ENCODE data around the gene HMGB4.

HMGB4 gene

GRCh38 chr1:33849211-33849610 is 14.7 kb upstream of the HMGB4 start:
- DNase-seq = no peak

GRCh38 chr1:33850481-33850880 is 13.4 kb upstream of the HMGB4 start:
- DNase-seq = no peak

GRCh38 chr1:33852711-33853110 is 11.2 kb upstream of the HMGB4 start:
- no peak for DNase-seq

GRCh38 chr1:33853431-33853830 is 10.4 kb upstream of the HMGB4 start:
- no peak for DNase-seq

DNA sequence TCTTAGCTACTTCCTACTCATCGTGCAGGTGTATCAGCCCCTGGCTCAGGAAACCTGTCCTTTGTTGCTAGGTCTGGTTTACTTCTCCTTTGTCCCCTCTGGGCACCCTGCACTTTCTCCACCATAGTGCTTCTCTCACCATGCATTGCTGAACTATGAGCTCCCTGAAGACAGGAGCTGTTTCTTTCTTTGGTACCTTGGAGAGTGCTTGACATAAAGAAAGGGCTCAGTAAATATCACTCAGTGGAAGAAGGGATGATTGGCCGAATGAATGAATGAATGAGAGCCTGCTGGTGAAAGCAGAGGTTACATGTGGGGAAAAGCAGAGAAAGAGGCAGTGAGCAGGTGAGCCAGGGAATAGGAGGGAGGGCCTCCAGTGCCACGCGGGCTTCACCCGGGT is 9.8 kb upstream of the HMGB4 start:
- DNase-seq = no peak

GRCh38 chr1:33860671-33861070 is 3.2 kb upstream of the HMGB4 start:
- DNase-seq = no peak

GRCh38 chr1:33864460-33865389 is 846 bp downstream of the HMGB4 start:
- no peak for DNase-seq

GRCh38 chr1:33866281-33866680 is 2.4 kb downstream of the HMGB4 start:
- DNase-seq = no peak

- DNase-seq = no peak
Measured at GRCh38 chr1:33867684-33868083, 3.8 kb downstream of the HMGB4 start.

DNA sequence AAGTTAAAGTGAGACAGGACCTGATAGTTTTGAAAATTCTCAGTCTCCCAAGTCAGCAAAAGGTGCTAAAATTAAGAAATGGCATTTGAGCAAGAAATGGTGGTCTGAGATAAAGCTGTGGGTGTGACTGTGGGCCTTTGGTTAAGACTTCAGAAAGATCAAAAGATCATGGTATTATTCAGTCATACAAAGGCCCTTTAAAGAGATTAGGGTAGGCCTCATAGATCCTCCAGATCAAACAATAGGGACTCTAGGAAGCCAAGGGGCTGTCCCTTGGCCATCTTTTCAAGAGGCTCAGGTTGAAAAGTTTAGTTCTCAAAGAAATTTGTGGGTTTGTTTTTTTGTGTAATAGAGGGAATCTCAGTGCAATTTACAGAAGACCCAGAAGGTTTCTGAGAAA is 8.4 kb downstream of the HMGB4 start:
- no peak for DNase-seq

GRCh38 chr1:33872683-33873082 is 8.8 kb downstream of the HMGB4 start:
- DNase-seq = no peak

- no peak for DNase-seq
Measured at GRCh38 chr1:33874636-33875035, 10.8 kb downstream of the HMGB4 start.

GRCh38 chr1:33875862-33876261 is 12.0 kb downstream of the HMGB4 start:
- no peak for DNase-seq

DNA sequence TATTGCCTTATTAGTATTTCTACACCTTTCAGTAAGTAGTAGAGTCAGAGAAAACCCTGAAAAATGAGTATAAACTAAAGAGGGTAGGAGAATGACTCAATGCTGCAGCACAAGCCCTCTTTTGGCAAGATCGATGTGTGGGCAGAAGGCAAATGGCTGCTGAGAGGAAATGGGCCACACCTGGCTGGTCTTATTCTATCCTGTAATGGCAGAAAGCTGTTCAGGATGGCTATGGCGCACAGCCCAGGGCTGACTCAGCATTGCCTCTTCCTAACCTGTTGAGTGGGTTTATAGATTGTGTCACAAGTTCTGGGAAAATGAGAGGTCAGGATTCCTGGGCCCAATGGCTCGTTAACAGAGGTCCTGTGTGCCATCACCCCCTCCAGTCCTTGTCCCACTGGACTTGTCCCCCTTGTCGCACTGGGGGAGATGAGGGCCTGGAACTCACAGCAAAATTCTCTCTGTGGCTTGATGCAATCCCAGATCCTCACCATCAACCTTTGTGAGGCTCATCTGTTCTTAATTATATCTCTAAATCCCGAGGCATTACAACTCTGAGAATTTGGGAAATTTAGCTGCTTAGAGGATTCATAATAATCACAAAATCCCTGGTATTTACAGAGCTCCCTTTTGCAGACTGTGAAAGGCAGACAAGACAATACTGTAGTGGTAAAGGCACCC is 13.2 kb downstream of the HMGB4 start:
- no peak for DNase-seq

DNA sequence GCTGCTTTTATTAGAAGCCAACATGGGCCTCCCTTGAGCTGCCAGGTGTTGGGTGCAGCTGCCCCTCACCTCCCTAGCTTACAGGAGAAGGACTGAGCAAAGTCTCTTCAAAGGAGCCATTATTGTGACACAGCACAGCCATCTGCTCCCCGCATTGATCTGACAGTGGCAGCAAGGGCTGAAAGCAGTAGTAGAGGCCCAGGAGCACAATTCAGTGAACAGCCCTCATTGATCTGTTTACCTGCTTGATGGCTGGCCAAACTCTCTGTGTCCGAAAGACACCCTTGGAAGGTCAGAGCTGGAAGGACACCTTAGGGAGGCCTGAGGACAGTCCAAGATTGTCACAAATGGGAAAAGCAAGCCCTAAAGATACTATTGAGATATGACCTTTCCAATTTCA is 14.5 kb downstream of the HMGB4 start:
- DNase-seq = no peak

GRCh38 chr1:33880305-33880704 is 16.4 kb downstream of the HMGB4 start:
- DNase-seq = no peak

DNA sequence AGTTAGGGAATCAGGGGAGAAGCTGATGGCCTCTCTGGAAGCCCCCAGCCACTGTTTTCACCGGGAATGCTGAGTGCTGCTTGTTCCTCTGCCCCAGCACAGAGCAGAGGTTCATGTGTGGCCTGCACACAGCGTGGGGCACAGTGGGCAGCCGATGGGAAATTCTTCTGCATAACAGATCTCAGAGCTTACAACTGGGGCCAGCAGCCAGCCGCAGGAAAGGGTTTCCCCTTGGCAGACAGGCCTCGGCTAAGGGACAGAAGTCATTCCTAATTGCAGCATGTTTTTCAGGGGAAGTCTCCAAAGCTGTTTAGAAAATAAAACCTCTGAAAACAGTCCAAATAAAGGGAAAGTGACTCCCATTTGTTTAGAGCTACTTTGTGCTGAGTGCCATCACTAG is 22.6 kb downstream of the HMGB4 start:
- no peak for DNase-seq

DNA sequence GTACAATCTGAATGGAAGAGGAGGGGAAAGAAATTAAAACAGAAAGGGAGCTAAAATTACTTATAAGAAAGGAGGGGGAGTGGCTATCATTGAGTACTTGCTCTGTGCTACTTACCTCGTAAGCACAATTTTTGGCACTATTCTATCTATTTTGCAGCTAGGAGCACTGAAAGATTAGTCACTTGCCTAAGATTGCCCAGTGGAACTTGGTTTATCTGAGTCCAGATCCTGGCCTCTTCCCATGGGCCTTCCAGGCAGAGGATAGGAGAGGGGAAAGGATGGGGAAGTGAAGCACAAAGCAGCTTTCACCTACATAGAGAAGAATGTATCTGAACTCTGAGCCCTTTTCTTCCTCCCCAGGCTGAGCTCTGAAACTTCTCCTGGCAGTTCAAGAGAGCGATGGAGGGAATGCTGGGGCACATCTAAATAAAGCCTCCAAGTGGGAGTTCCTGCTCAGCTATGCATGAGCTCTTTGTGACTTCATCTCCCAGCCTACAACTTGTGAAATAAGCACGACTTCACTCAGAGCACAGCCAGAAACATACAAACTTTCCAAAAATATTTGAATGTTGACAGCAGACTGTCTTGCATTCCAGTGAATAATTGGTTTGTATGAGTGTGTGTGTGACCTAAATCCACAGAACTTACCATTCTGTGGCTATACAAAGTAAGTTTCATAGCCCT is 29.4 kb downstream of the HMGB4 start:
- no peak for DNase-seq

- DNase-seq = no peak
Measured at GRCh38 chr1:33895396-33895795, 31.5 kb downstream of the HMGB4 start.

GRCh38 chr1:33895976-33896375 is 32.1 kb downstream of the HMGB4 start:
- no peak for DNase-seq

DNA sequence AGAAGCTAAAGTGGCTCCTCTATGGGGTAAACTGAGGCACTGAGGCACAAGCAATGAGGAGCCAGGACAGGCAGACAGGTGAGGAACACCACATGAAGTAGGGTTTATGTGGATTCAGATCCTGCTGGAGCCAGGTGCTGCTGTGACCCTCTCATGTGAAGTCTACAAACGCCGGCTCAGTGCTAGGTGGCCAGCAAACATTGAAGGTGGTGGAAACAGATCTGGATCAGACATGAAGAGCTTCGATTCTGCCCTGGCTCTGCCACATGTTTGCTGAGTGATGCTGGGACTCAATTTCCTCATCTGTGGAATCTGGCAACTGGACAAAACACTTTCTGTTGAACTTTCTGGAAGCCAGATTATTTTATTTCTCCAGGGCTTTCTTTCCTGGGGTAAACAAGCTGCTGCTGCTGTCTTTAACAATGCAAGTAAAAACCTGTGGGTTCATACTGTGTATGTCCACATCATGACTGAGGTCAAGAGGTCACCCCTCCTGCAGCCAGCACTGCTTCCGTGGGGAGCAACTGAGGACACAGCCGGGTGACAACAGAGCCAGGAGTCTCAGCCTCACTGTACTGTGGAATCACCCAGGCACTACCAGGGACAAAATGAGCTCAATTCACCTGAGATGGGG is 33.3 kb downstream of the HMGB4 start:
- DNase-seq = no peak

DNA sequence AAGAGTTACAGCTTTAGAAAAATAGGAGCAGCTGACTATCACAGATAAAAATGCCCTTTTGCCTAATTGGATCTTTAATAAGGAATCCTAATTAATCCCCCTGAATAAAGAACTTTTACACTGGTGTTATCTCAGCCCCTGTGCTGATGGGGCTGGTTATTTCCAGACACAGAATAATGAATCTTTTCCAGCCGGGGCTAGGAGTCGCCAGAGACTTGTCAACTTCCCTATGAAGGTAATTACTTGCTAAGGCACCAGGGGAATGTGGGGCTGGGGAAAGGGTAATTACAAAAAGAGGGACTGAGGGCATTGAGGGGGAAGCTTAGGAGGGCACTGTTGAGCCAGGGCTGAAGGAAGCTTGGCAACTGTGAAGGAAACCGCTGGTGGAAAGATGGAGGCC is 34.5 kb downstream of the HMGB4 start:
- DNase-seq = no peak

DNA sequence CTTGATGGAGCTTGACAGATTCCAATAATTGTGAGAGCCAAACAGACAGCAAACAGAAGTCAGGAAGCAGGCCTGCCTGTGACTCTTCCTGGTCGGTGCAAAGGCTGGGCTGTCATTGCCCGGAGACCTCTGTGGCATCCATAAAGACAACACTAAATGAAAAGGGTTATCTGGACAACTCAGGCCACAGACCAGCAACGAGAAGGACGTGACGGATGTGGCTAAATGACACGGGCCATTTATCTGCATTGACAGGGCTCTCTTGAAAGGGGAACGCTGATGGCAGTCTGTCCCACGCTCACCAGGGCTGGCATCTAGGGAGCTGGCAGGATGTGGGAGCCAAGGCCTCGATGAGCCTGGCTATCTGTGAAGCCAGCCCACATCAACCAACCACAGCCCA is 35.0 kb downstream of the HMGB4 start:
- DNase-seq = no peak

Measured in NCI-H748 treated with DMSO at 0.1 percent for 48 hours (cell line).